Effector memory CD4-positive, alpha-beta T cell (primary cell): ENCODE data around the gene RABAC1.

Experiments
- DNase-seq, 3 donors: peaks; one replicate each; pipeline ENCODE4 v3.0.0-alpha.2; 2020
- H3K27ac ChIP-seq: 2 replicates; pipeline ENCODE4 v1.7.0; 2013; ENCODE audit warnings: mild to moderate bottlenecking, low read length, moderate library complexity; ENCODE audit not compliant: insufficient read depth, poor library complexity, severe bottlenecking
- H3K27me3 ChIP-seq: replicated peaks from 2 replicates; pipeline ENCODE4 v1.7.0; 2013; ENCODE audit warnings: mild to moderate bottlenecking, low read length; ENCODE audit not compliant: insufficient read depth, control insufficient read depth, poor library complexity, severe bottlenecking
- H3K36me3 ChIP-seq: 2 replicates; pipeline ENCODE4 v1.7.0; 2013; ENCODE audit warnings: mild to moderate bottlenecking, low read length, moderate library complexity; ENCODE audit not compliant: control insufficient read depth, insufficient read depth
- H3K4me1 ChIP-seq: 2 replicates; pipeline ENCODE4 v1.7.0; 2013; ENCODE audit warnings: low read length, mild to moderate bottlenecking; ENCODE audit not compliant: control insufficient read depth, insufficient read depth, poor library complexity, severe bottlenecking
- H3K4me3 ChIP-seq: 2 replicates; pipeline ENCODE4 v1.7.0; 2013; ENCODE audit warnings: low read length, low read depth, mild to moderate bottlenecking; ENCODE audit not compliant: insufficient read depth, poor library complexity, severe bottlenecking
- H3K9me3 ChIP-seq: 2 replicates; pipeline ENCODE4 v1.7.0; 2013; ENCODE audit warnings: mild to moderate bottlenecking, low read length, moderate library complexity; ENCODE audit not compliant: control insufficient read depth

Gene RABAC1

GRCh38 chr19:41968751-41969595 is 9.9 kb upstream of the RABAC1 start:
- no peak for DNase-seq
- no peaks in the 10 kb centered on the region for H3K27me3 ChIP-seq
- no peaks in the 10 kb centered on the region for H3K36me3 ChIP-seq
- no peaks in the 10 kb centered on the region for H3K4me1 ChIP-seq
- H3K27ac ChIP-seq: no peak overlapping the region
- no peaks in the 10 kb centered on the region for H3K9me3 ChIP-seq
- no peak overlapping the region for H3K4me3 ChIP-seq

DNA sequence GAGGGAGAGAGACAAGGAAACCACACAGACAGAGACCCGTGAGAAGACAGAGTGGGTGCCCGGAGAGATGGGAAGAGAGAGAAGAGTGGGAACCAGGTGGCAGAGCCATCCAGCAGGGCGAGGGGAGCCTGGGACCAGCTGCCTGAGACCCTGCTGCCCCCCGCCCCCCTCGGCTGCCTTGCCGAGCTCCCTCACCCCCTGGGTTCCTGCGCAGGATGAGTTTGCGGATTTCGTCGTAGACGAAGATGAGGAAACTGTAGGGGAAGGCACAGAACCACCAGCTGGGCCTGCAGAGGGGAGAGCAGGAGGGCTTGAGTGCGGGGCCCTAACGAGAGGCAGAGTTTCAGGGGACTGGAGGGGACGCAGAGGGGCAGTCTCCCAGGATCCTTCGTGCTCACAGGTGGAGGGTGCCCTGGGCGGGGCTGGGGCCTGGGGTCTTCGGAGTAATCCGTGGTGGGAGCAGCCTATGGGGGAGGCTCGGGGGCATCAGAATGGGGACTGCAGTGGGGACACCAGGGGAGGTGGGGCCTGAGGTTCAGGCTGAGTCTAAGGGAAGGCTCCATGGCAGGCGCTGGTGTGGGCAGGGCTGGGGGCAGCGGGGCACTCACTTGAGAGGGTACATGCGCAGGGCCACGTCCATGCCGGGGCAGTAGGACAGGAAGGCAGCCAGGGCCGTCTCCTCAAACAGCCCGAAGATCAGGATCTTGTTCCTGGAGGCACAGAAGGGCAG is 8.1 kb upstream of the RABAC1 start:
- Histone ChIP-seq H3K27me3 (no peaks in the 10 kb centered on the region), H3K4me3 (no peak overlapping the region), H3K4me1 (no peaks in the 10 kb centered on the region), H3K36me3 (no peaks in the 10 kb centered on the region), H3K27ac (no peak overlapping the region), H3K9me3 (no peaks in the 10 kb centered on the region)
- DNase-seq: no peak

DNA sequence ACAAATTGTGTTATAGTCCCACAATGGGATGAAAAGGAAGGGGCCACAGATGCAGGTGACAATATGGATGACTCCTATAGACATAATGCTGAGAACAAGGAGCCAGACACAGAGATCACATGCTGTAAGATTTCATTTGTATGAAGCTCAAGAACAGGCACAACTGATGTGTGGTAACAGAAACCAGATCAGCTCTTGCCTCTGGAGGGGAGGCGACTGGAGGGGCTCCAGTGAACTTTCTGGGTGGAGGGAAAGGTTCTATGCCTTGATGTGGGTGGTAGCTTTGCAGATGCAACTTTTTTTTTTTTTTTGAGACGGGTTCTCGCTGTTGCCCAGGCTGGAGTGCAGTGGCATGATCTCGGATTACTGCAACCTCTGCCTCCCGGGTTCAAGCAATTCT is 6.0 kb upstream of the RABAC1 start:
- no peak for DNase-seq
- Histone ChIP-seq H3K27ac (no peak overlapping the region), H3K27me3 (no peaks in the 10 kb centered on the region), H3K4me1 (no peaks in the 10 kb centered on the region), H3K9me3 (no peaks in the 10 kb centered on the region), H3K4me3 (no peak overlapping the region), H3K36me3 (no peaks in the 10 kb centered on the region)

DNA sequence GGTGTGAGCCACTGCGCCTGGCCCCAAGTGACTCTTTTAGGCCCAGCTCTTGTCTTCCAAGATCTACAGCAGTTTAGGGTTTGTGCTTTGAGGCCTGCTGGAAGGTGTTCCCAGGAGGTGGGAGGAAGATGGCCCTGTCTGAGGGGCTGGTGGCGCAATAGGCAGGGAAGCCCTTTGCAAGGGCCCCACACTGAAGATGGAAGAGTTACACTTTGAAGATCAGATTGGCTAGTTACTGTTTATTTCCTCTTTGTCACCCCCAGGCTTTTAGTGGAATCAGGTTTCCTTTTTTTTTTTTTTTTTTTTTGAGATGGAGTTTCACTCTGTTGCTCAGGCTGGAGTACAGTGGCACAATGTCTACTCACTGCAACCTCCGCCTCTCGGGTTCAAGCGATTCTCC is 1.9 kb upstream of the RABAC1 start:
- no peak for DNase-seq
- Histone ChIP-seq H3K36me3 (peaks cover 10% of the 10 kb centered on the region), H3K9me3 (no peaks in the 10 kb centered on the region), H3K4me3 (no peak overlapping the region), H3K27ac (no peak overlapping the region), H3K27me3 (no peaks in the 10 kb centered on the region), H3K4me1 (peaks cover 12% of the 10 kb centered on the region)

DNA sequence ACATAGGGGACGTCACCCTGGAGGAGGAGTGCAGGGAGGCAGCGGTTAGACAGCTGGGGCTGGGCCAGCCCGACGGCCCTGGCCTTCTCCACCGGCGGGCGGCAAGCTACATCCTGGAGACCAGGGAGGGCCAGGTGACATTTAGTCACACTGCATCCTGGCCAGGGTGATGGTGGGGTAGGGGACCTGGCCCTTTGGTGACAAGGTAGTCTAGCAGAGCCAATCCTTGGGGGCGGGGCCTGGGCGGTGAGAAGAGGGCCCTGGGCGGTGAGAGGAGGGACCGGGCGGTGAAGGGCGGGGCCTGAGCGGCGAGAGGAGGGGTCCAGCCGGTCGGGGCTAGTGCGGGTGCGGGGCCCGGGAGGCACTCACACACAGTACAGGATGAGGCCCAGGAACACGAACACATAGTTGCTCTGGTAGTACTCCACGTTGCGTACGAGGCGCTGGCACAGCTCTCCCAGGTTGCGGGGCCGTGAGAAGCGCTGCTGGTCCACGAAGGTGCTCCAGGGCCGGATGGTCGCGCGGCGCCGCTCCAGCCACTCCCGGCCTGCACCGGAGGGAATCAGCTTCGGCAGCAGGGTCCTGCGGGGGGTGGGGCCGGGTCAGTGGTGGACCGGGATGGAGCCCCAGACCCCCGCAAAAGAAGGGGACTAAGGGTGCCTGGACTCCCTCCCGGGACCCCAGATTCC is 610 bp downstream of the RABAC1 start:
- Histone ChIP-seq H3K4me1 (peaks cover 12% of the 10 kb centered on the region), H3K27ac (peak overlapping the region; percentile 86), H3K4me3 (peak overlapping the region; percentile 90), H3K36me3 (peaks cover 14% of the 10 kb centered on the region), H3K9me3 (no peaks in the 10 kb centered on the region), H3K27me3 (no peaks in the 10 kb centered on the region)
- DNase-seq: peak; percentile 72 to 77 (median 75)

GRCh38 chr19:41957838-41958366 is 1.2 kb downstream of the RABAC1 start:
- H3K27ac ChIP-seq: peak overlapping the region; percentile 86
- H3K4me1 ChIP-seq: peaks cover 12% of the 10 kb centered on the region
- H3K4me3 ChIP-seq: peak overlapping the region; percentile 90
- DNase-seq: no peak
- no peaks in the 10 kb centered on the region for H3K9me3 ChIP-seq
- H3K36me3 ChIP-seq: peaks cover 14% of the 10 kb centered on the region
- no peaks in the 10 kb centered on the region for H3K27me3 ChIP-seq

DNA sequence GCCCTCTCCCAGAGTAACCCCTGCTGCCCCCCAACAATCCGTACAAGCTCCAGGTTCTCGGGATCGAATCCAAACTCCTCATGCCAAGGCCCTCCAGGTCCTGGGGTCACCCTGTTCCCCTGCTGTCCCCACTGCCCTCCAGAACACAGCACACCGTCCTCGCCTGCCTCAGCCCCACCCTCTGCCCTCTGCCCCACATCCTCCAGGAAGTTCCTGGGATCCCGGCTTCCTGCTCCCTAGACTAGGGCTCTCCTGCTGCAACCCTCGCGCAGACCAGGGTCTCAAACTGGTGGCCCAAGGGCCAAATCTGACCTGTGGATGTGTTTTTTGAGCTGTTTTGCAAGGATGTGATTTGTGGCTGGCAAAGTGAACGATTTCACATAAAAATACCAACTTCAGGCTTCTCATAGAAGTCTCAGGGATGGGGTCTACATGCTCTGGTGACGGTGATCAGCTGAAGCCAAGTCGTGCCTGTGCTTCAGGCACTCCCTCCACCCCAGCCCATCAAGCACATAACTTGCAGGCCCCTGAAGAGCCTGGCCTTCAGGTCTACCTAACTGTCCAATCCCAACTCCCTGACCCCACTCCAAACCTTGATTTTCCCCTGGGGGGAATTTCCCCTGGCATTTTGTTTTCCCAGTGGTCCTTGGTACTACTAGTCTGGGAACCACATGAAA is 1.8 kb downstream of the RABAC1 start:
- H3K9me3 ChIP-seq: no peaks in the 10 kb centered on the region
- peak overlapping the region; percentile 86 for H3K27ac ChIP-seq
- no peak overlapping the region for H3K4me3 ChIP-seq
- peaks cover 12% of the 10 kb centered on the region for H3K4me1 ChIP-seq
- H3K27me3 ChIP-seq: no peaks in the 10 kb centered on the region
- DNase-seq: no peak
- H3K36me3 ChIP-seq: peaks cover 14% of the 10 kb centered on the region

DNA sequence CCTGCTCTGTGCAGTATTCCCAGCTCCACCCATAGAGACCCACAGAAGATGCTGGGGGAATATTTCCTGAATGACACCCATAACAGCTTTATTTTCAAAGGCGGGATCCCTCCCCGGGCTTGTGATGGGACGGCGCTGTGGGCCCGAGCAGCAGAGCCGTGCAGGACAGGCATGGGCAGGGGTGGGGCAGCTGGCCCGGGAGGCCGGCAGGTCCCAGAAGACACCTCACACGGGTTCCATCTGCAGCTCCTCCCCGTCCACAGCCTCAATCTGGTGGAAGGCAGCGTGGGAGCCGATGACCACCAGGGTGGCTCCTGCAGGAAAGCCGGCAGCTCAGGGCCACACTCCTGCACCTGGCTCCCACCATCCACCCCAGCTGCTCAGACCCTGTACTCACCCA is 2.5 kb downstream of the RABAC1 start:
- DNase-seq: no peak
- Histone ChIP-seq H3K27me3 (no peaks in the 10 kb centered on the region), H3K4me1 (peaks cover 12% of the 10 kb centered on the region), H3K27ac (no peak overlapping the region), H3K9me3 (no peaks in the 10 kb centered on the region), H3K36me3 (peaks cover 14% of the 10 kb centered on the region), H3K4me3 (no peak overlapping the region)

GRCh38 chr19:41955521-41955920 is 3.6 kb downstream of the RABAC1 start:
- no peak for DNase-seq
- H3K9me3 ChIP-seq: no peaks in the 10 kb centered on the region
- H3K4me3 ChIP-seq: no peak overlapping the region
- no peak overlapping the region for H3K27ac ChIP-seq
- peaks cover 14% of the 10 kb centered on the region for H3K36me3 ChIP-seq
- no peaks in the 10 kb centered on the region for H3K27me3 ChIP-seq
- H3K4me1 ChIP-seq: peaks cover 12% of the 10 kb centered on the region
